ENCODE data around the gene DGKH. TPM values are rescaled to one million over a fixed set of nuclear protein-coding genes. Genes with fewer than 3 reads are reported as not detected.

DGKH gene
- total and polyA plus RNA-seq, 7 donors = 0.42 to 4.6 (median 2.1) TPM

DNA sequence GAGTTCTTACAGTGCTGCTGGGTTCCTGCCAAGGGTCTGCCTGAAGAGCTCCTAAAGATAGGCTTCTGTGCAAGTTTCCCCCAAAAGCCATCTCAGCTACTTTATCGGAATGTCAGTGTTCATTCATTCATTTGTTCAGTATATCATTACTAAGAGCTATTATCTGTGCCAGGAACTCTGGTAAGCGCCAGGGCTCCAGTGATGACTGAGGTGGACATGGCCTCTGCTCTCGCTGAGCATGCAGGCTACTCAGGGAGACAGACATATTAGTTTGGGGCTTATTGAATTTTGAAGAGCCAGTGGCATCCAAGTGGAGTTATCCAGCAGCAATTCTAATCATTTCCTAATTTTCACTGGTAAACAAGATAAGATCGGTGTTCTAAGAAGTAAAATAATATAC is 65.8 kb downstream of the DGKH start:
- peaks cover 8% of the 10 kb centered on the region for H3K4me1 ChIP-seq
- no peaks in the 10 kb centered on the region for H3K9me3 ChIP-seq
- H3K4me3 ChIP-seq = no peak overlapping the region
- WGBS, 3 donors = 70 to 81% (median 73%) methylated on average over 4 of the region's 4 CpGs
- H3K27me3 ChIP-seq (ENCODE audit: insufficient read depth in 3 of 3, low read length in 2 of 3) = no peaks in the 10 kb centered on the region
- intact Hi-C loops (cut with DNase I) = loop anchor here (5.0 to 10.0 kb wide), 4 partner anchors 72 to 759 kb away; no protein-coding TSS in a partner anchor
- no peak for ATAC-seq
- TF ChIP-seq CTCF (IDR thresholded peaks at IDR 0.05) = no peak
- no peaks in the 10 kb centered on the region for H3K36me3 ChIP-seq (ENCODE audit: insufficient read depth in 1 of 2, low read depth in 1 of 2)
- DNase-seq = no peak
- no peak overlapping the region for H3K27ac ChIP-seq

DNA sequence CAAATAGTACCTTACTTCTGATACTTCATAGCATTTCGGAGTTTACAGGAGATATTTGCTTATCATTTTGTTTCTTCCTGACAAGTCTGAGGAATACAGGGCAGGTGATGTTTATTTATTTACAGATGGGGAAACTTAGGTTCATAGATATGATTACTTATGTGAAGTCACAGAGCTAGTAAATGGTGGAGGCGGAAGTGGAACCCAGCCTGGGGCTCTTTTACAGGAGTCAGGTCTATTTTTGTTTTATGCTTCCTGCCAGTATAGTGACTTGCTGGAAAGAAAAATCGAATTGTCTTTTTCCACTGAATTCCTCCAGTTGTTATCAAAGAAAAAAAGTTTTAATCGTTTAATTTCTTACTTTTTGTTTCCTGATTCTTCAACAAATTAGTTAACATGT is 66.5 kb downstream of the DGKH start:
- H3K36me3 ChIP-seq (ENCODE audit: insufficient read depth in 1 of 2, low read depth in 1 of 2) = no peaks in the 10 kb centered on the region
- H3K4me3 ChIP-seq = no peak overlapping the region
- ATAC-seq = no peak
- TF ChIP-seq CTCF (IDR thresholded peaks at IDR 0.05) = no peak
- 73 to 76% (median 73%) methylated on average over 4 of the region's 4 CpGs for WGBS, 3 donors
- H3K27ac ChIP-seq = no peak overlapping the region
- H3K9me3 ChIP-seq = no peaks in the 10 kb centered on the region
- DNase-seq = no peak
- H3K27me3 ChIP-seq (ENCODE audit: insufficient read depth in 3 of 3, low read length in 2 of 3) = no peaks in the 10 kb centered on the region
- intact Hi-C loops (cut with DNase I) = loop anchor here (5.0 to 10.0 kb wide), 4 partner anchors 73 to 760 kb away; no protein-coding TSS in a partner anchor
- H3K4me1 ChIP-seq = peaks cover 8% of the 10 kb centered on the region

- ATAC-seq = no peak
- Histone ChIP-seq H3K27ac (no peak overlapping the region), H3K27me3 (ENCODE audit: insufficient read depth in 3 of 3, low read length in 2 of 3) (no peaks in the 10 kb centered on the region)
Measured at GRCh38 chr13:42116225-42116624, 67.8 kb downstream of the DGKH start.

GRCh38 chr13:42119041-42119440 is 70.6 kb downstream of the DGKH start:
- Histone ChIP-seq H3K9me3 (no peaks in the 10 kb centered on the region), H3K36me3 (ENCODE audit: insufficient read depth in 1 of 2, low read depth in 1 of 2) (no peaks in the 10 kb centered on the region), H3K4me1 (no peaks in the 10 kb centered on the region), H3K27me3 (ENCODE audit: insufficient read depth in 3 of 3, low read length in 2 of 3) (no peaks in the 10 kb centered on the region), H3K4me3 (no peak overlapping the region), H3K27ac (no peak overlapping the region)
- TF ChIP-seq CTCF (IDR thresholded peaks at IDR 0.05) = no peak
- ATAC-seq (no peak), DNase-seq (no peak)
- 88 to 89% (median 89%) methylated on average over 5 of the region's 5 CpGs for WGBS, 3 donors
- intact Hi-C loops (cut with DNase I) = loop anchor here (10.0 kb wide), 3 partner anchors 214 to 764 kb away; no protein-coding TSS in a partner anchor

More at GRCh38 chr13:42116225-42116624, 67.8 kb downstream of the DGKH start:
- no peak for TF ChIP-seq CTCF (IDR thresholded peaks at IDR 0.05)
- Histone ChIP-seq H3K36me3 (ENCODE audit: insufficient read depth in 1 of 2, low read depth in 1 of 2) (no peaks in the 10 kb centered on the region), H3K4me1 (no peaks in the 10 kb centered on the region), H3K4me3 (no peak overlapping the region), H3K9me3 (no peaks in the 10 kb centered on the region)
- WGBS, 3 donors = 28 to 43% (median 42%) methylated on average over 2 of the region's 2 CpGs
- intact Hi-C loops (cut with DNase I) = loop anchor here (10.0 kb wide), 3 partner anchors 211 to 761 kb away; no protein-coding TSS in a partner anchor
- DNase-seq = no peak

DNA sequence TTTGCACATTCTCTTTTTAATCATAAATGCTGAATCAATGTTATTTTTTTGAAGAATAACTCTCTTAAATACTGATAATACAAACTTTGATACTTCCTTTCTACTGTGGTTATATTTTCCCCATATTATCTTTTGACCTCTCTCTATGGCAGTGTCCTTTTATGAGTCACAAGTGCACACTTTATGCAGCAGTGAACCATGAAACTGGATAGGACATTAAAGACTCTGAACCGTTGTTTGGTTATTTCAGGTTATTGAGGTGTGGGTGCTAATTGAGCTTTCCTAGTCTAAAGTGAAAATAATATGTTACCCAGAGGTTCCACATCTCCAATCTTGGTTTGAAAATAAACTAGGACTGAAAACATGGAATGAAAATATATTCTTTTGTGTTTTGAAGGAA is 71.4 kb downstream of the DGKH start:
- TF ChIP-seq CTCF (IDR thresholded peaks at IDR 0.05) = no peak
- no peaks in the 10 kb centered on the region for H3K9me3 ChIP-seq
- 22 to 44% (median 29%) methylated on average over 1 of the region's 1 CpG for WGBS, 3 donors
- no peak for DNase-seq
- no peaks in the 10 kb centered on the region for H3K4me1 ChIP-seq
- H3K27me3 ChIP-seq (ENCODE audit: insufficient read depth in 3 of 3, low read length in 2 of 3) = no peaks in the 10 kb centered on the region
- no peak overlapping the region for H3K4me3 ChIP-seq
- no peak for ATAC-seq
- H3K27ac ChIP-seq = no peak overlapping the region
- intact Hi-C loops (cut with DNase I) = loop anchor here (10.0 kb wide), 3 partner anchors 215 to 765 kb away; no protein-coding TSS in a partner anchor
- no peaks in the 10 kb centered on the region for H3K36me3 ChIP-seq (ENCODE audit: insufficient read depth in 1 of 2, low read depth in 1 of 2)

All from psoas muscle (tissue), 8 donors.